Breast epithelium (tissue), 4 donors: ENCODE results near the gene CARS2. TPM values are rescaled to one million over a fixed set of nuclear protein-coding genes. Genes with fewer than 3 reads are reported as not detected.

Experiments used
- DNase-seq, 2 donors: peaks; one replicate each; pipeline ENCODE4 v3.0.0-alpha.2; 2019; ENCODE audit warnings: low spot score in 2 of 2
- H3K27ac ChIP-seq, 2 donors: fragments of 200-600 bp; sonication (generic) in 1 of 2; one replicate each; pipeline ENCODE4 v1.5.1; 2016 to 2019; ENCODE audit warnings: mild to moderate bottlenecking in 1 of 2
- H3K27me3 ChIP-seq, 2 donors: fragments of 200-600 bp; sonication (generic) in 1 of 2; one replicate each; pipeline versions ENCODE4 v1.5.1 to v1.6.0; 2017 to 2019; ENCODE audit warnings: control low read depth in 1 of 2, mild to moderate bottlenecking in 1 of 2
- H3K36me3 ChIP-seq: fragments of 200-600 bp; one replicate; pipeline ENCODE4 v1.5.1; 2019
- H3K4me1 ChIP-seq, 2 donors: fragments of 200-600 bp; sonication (generic); one replicate each; pipeline ENCODE4 v1.5.1; 2016 to 2019; ENCODE audit warnings: control low read depth in 1 of 2
- H3K4me3 ChIP-seq, 3 donors: fragments of 200-600 bp; sonication (generic); 1 replicate in 2 of 3; 2 replicates in 1 of 3; pipeline ENCODE4 v1.5.1; 2016 to 2019; ENCODE audit warnings: mild to moderate bottlenecking in 3 of 3, moderate library complexity in 2 of 3
- H3K9me3 ChIP-seq, 2 donors: fragments of 200-600 bp; sonication (generic) in 1 of 2; one replicate each; pipeline ENCODE4 v1.5.1; 2016 to 2019; ENCODE audit warnings: control low read depth in 1 of 2
- CTCF ChIP-seq, 3 donors: fragments of 450-650 bp; IDR thresholded peaks; one replicate each; pipeline ENCODE4 v1.5.1; 2016 to 2017; ENCODE audit warnings: antibody characterized with exemption in 3 of 3, mild to moderate bottlenecking in 3 of 3, moderate library complexity in 3 of 3
- POLR2A ChIP-seq: fragments of 450-650 bp; IDR thresholded peaks from one replicate; pipeline ENCODE4 v1.6.1; 2016; ENCODE audit warnings: antibody characterized with exemption, mild to moderate bottlenecking, moderate library complexity
- POLR2AphosphoS5 ChIP-seq, 3 donors: sonication (generic); formaldehyde crosslinking; IDR thresholded peaks; one replicate each; pipeline ENCODE4 v1.6.1; 2017; ENCODE audit warnings: antibody characterized with exemption in 3 of 3
- intact Hi-C: fragments of 100-400 bp; cut with DNase I; formaldehyde crosslinking; loops from one replicate; pipeline ENCODE4 v1.15.1; 2023; ENCODE audit warnings: low total_unique reads
- total RNA-seq, 3 donors: library from RNA; depleted of rRNA; stranded (reverse); fragments of >200 nt; gene quantifications; one replicate each; pipeline ENCODE4 v1.1.0, GENCODE V29; 2016

The CARS2 gene
- total RNA-seq, 3 donors from 2014 or later, result 59.8 to 79.8 (median 61.6) TPM

GRCh38 chr13:110618167-110618566 is 87.7 kb downstream of the CARS2 start:
- peak overlapping the region in 1 of 2 donors; percentile 97 for H3K27ac ChIP-seq
- intact Hi-C loops, result no loop called here
- DNase-seq, result no peak

GRCh38 chr13:110617321-110618072 is 88.4 kb downstream of the CARS2 start:
- intact Hi-C loops, result no loop called here
- H3K27me3 ChIP-seq, result no peaks in the 10 kb centered on the region
- H3K4me3 ChIP-seq, result peak overlapping the region in 1 of 3 donors; percentile 98
- DNase-seq, result no peak
- no peaks in the 10 kb centered on the region for H3K9me3 ChIP-seq
- H3K4me1 ChIP-seq, result peaks cover 0 to 18% of the 10 kb centered on the region in 2 donors
- no peak for TF ChIP-seq POLR2AphosphoS5 (IDR thresholded peaks at IDR 0.05)
- TF ChIP-seq CTCF (IDR thresholded peaks at IDR 0.05), result no peak
- no peak for TF ChIP-seq POLR2A
- no peaks in the 10 kb centered on the region for H3K36me3 ChIP-seq
- peak overlapping the region; percentile 92 to 97 for H3K27ac ChIP-seq

More at GRCh38 chr13:110618167-110618566, 87.7 kb downstream of the CARS2 start:
- no peak for TF ChIP-seq POLR2A
- no peak for TF ChIP-seq CTCF (IDR thresholded peaks at IDR 0.05)
- no peak for TF ChIP-seq POLR2AphosphoS5 (IDR thresholded peaks at IDR 0.05)
- peaks cover 0 to 18% of the 10 kb centered on the region in 2 donors for H3K4me1 ChIP-seq
- no peak overlapping the region for H3K4me3 ChIP-seq
- H3K36me3 ChIP-seq, result peaks cover 2% of the 10 kb centered on the region
- no peaks in the 10 kb centered on the region for H3K9me3 ChIP-seq
- no peaks in the 10 kb centered on the region for H3K27me3 ChIP-seq

- Histone ChIP-seq H3K27ac (peak overlapping the region; percentile 92 to 97), H3K9me3 (no peaks in the 10 kb centered on the region), H3K4me3 (peak overlapping the region; percentile 89 to 98 (median 91)), H3K4me1 (peaks cover 0 to 18% of the 10 kb centered on the region in 2 donors), H3K36me3 (no peaks in the 10 kb centered on the region), H3K27me3 (no peaks in the 10 kb centered on the region)
- TF ChIP-seq POLR2AphosphoS5 (IDR thresholded peaks at IDR 0.05) (no peak), CTCF (IDR thresholded peaks at IDR 0.05) (no peak), POLR2A (no peak)
- peak; percentile 57 to 78 for DNase-seq
- intact Hi-C loops, result no loop called here
These were observed 89.5 kb downstream of the CARS2 start for GRCh38 chr13:110616103-110617101.

- H3K27ac ChIP-seq, result peak within 1 kb of the TSS; percentile 92 to 97
- TF ChIP-seq POLR2AphosphoS5 (IDR thresholded peaks at IDR 0.05) (peak; percentile 68 to 78 (median 74)), CTCF (IDR thresholded peaks at IDR 0.05) (no peak), POLR2A (no peak)
- H3K4me3 ChIP-seq, result peak within 1 kb of the TSS; percentile 89 to 98 (median 91)
- DNase-seq, result peak; percentile 82 to 91
- no peaks in the 10 kb centered on the region for H3K9me3 ChIP-seq
- intact Hi-C loops, result no loop called here
- H3K27me3 ChIP-seq, result no peaks in the 10 kb centered on the region
- no peaks in the 10 kb centered on the region for H3K36me3 ChIP-seq
- peaks cover 0 to 18% of the 10 kb centered on the region in 2 donors for H3K4me1 ChIP-seq
These were observed 90.4 kb downstream of the CARS2 start, which contains the start of gene NAXD for GRCh38 chr13:110615322-110616102. Gene NAXD (plus strand): TSS chr13:110615545. CDS start chr13:110615602, 57 bp downstream.
